NCI-H1694 (cell line): Measurements from ENCODE around the gene EME2.

Experiments used
- DNase-seq: peaks from one replicate; lab custom pipeline; 2025; lab: John Stamatoyannopoulos, UW

EME2 gene

GRCh38 chr16:1778200-1779179 is 5.9 kb downstream of the EME2 start:
- DNase-seq: no peak

- no peak for DNase-seq
Observed at GRCh38 chr16:1779234-1779701, 6.7 kb downstream of the EME2 start.

GRCh38 chr16:1779741-1780676 is 7.4 kb downstream of the EME2 start:
- DNase-seq: no peak

- DNase-seq: no peak
Observed at GRCh38 chr16:1780677-1781072, 8.1 kb downstream of the EME2 start.

- no peak for DNase-seq
Observed at GRCh38 chr16:1781254-1781653, 8.6 kb downstream of the EME2 start.

- DNase-seq: no peak
Observed at GRCh38 chr16:1781758-1782407, 9.3 kb downstream of the EME2 start.

- peak; percentile 98 for DNase-seq
Observed at GRCh38 chr16:1782408-1783264, 10.0 kb downstream of the EME2 start, which contains the start of the genes NUBP2 and SPSB3. Gene NUBP2 (plus strand): TSS chr16:1782960. CDS start chr16:1783021, 61 bp downstream. Gene SPSB3 (minus strand): TSS chr16:1782571. CDS start chr16:1781483, 1,088 bp downstream.

GRCh38 chr16:1784977-1785845 is 12.6 kb downstream of the EME2 start:
- no peak for DNase-seq

- DNase-seq: no peak
Observed at GRCh38 chr16:1785846-1786170, 13.2 kb downstream of the EME2 start.

GRCh38 chr16:1786242-1787055 is 13.8 kb downstream of the EME2 start:
- no peak for DNase-seq

- DNase-seq: no peak
Observed at GRCh38 chr16:1787056-1787321, 14.4 kb downstream of the EME2 start.

GRCh38 chr16:1787322-1788094 is 14.9 kb downstream of the EME2 start:
- no peak for DNase-seq

- no peak for DNase-seq
Observed at GRCh38 chr16:1788095-1788707, 15.6 kb downstream of the EME2 start.

- DNase-seq: no peak
Observed at GRCh38 chr16:1788708-1789100, 16.1 kb downstream of the EME2 start.

- DNase-seq: no peak
Observed at GRCh38 chr16:1789643-1790045, 17.0 kb downstream of the EME2 start.

GRCh38 chr16:1790261-1790610 is 17.6 kb downstream of the EME2 start:
- DNase-seq: no peak

- DNase-seq: no peak
Observed at GRCh38 chr16:1790611-1791255, 18.1 kb downstream of the EME2 start.
